HG03064 (cell line): Measurements from ENCODE around the gene ACTR1A.
"Not testable (repeated sequence)": the region's sequence is repeated elsewhere in the genome, so short reads cannot be mapped to it uniquely, and the experiment has no call there.

Experiments
- ATAC-seq: cut with Tn5 transposase; IDR thresholded peaks from one replicate; pipeline ENCODE4 v1.9.1; 2021; ENCODE audit warnings: low read depth; ENCODE audit not compliant: unreplicated experiment

ACTR1A gene

GRCh38 chr10:102502337-102503151 is at the start of gene ACTR1A:
Gene ACTR1A, minus strand, starts transcription at chr10:102502712. Its CDS starts 65 bp downstream, at chr10:102502647.
- peak; percentile 42 for ATAC-seq

GRCh38 chr10:102550636-102551210 is 48.2 kb upstream of the ACTR1A start:
- ATAC-seq, result no peak

GRCh38 chr10:102549549-102549948 is 47.0 kb upstream of the ACTR1A start:
- no peak for ATAC-seq

GRCh38 chr10:102546606-102547320 is 44.3 kb upstream of the ACTR1A start:
- no peak for ATAC-seq

GRCh38 chr10:102545997-102546396 is 43.5 kb upstream of the ACTR1A start:
- no peak for ATAC-seq

GRCh38 chr10:102545265-102545871 is 42.9 kb upstream of the ACTR1A start:
- ATAC-seq, result no peak

GRCh38 chr10:102542800-102543418 is 40.4 kb upstream of the ACTR1A start:
- no peak for ATAC-seq

- no peak for ATAC-seq
These were observed 37.5 kb upstream of the ACTR1A start for GRCh38 chr10:102540023-102540422.

GRCh38 chr10:102538811-102539210 is 36.3 kb upstream of the ACTR1A start:
- ATAC-seq, result no peak

- ATAC-seq, result no peak
These were observed 35.4 kb upstream of the ACTR1A start for GRCh38 chr10:102537948-102538347.

GRCh38 chr10:102537367-102537766 is 34.9 kb upstream of the ACTR1A start:
- no peak for ATAC-seq

- ATAC-seq, result no peak
These were observed 33.1 kb upstream of the ACTR1A start for GRCh38 chr10:102535481-102536147.

GRCh38 chr10:102534966-102535365 is 32.5 kb upstream of the ACTR1A start:
- not testable (repeated sequence) for ATAC-seq

GRCh38 chr10:102534333-102534732 is 31.8 kb upstream of the ACTR1A start:
- ATAC-seq, result no peak

- ATAC-seq, result no peak
These were observed 25.0 kb upstream of the ACTR1A start for GRCh38 chr10:102527546-102527945.

- ATAC-seq, result no peak
These were observed 22.2 kb upstream of the ACTR1A start for GRCh38 chr10:102524746-102525145.

GRCh38 chr10:102523250-102524029 is 20.9 kb upstream of the ACTR1A start:
- no peak for ATAC-seq

- no peak for ATAC-seq
These were observed 20.4 kb upstream of the ACTR1A start for GRCh38 chr10:102522874-102523249.

- no peak for ATAC-seq
These were observed 16.8 kb upstream of the ACTR1A start for GRCh38 chr10:102519246-102519825.
